ENCODE measurements around the gene TELO2.

The TELO2 gene

DNA sequence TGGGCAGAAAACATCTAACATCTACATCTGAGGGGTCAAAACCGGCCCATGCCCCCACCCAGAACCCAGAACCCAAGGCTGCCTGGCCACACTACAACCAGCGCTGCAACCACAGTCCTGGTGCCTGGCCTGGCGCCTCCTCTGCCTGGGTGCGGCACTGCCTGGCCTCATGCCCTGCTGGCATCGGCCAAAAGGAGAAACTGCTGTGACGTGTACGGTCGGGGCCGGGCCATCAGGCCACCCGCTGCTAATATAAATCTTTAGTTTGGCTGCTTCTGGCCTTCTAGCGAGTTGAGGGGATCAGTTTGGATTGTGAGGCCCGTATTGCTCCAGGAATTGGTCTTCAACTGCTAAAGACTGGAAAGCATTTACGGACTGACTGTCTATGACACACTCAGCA lies 63.1 kb downstream of the TELO2 start:
- DNase-seq (ENCODE audit: low spot score) = peak; percentile 66

DNA sequence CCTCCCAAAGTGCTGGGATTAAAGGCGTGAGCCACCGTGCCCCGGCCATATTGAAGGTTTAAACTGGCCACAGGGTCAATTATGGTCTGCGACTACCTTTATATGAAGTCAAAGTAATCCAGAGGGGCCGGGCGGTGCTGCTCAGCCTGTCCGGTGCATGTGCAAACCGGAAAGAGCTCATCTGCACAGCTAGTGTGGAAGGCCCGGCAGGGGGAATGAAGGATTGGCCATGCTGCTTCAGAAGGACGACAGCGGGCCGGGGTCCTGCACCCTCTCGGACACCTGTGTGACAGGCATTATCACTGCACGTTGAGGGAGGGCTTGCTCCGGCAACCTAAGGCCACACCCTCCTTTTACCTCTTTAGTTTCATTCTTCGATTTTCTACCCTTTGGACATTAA lies 63.9 kb downstream of the TELO2 start:
- DNase-seq (ENCODE audit: low spot score) = no peak

DNA sequence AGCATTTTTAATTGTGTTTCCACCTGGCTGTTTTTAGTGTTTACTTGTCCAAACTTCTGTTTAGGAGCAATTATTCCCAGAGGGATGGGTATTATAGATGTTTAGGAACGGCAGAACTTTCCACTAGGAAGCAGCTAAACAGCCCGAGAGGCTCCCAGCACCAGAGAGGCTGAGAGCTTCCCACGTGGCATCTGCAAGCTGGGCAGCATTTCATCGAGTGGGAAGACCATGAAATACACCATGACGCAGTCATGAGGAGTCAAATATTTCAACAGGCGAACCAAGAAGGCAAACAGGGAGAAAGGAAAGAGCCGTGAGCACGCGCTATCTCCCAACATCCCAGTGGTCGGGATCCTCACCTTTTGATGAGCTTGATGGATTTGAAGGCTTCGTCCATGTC lies 64.4 kb downstream of the TELO2 start:
- no peak for DNase-seq (ENCODE audit: low spot score)

DNA sequence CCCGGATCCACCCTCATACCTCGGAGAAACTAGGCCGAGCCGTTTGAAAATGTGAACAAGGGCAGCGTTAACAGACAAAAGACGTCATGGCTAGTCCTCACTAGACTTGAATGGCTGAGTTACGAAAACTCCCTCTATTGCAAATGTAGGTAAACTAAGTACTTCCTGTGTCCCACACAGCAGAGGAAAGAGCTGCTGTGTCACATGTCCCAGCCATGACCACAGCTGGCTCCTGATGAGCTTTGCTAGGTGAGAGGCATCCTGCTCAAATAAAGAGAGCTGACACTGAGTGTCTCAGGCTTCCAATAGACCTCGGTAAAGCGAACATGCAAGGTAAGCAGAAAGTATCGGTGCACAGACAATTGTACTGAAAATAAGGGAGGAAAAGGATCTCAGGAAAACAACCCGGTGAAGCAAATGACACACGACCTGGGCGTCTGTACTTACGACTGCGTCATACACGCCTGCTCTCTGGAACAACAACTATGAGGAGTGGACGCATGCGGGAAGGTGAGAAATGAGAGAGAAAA lies 66.4 kb downstream of the TELO2 start:
- DNase-seq (ENCODE audit: low spot score) = no peak

Measured in AG08396 (cell line).